H9 (cell line): ENCODE results near the gene FOXL1. TPM values are rescaled to one million over a fixed set of nuclear protein-coding genes. Genes with fewer than 3 reads are reported as not detected.

Experiments
- DNase-seq: peaks from one replicate; pipeline ENCODE4 v3.0.0-alpha.2; 2017
- H2AFZ ChIP-seq: one replicate; pipeline ENCODE4 v1.6.1; 2013; ENCODE audit warnings: mild to moderate bottlenecking, low read length, control low read depth, moderate library complexity
- H2AK5ac ChIP-seq: 2 replicates; pipeline ENCODE4 v1.6.1; 2013; ENCODE audit warnings: low read length, control low read depth, mixed read lengths; ENCODE audit not compliant: insufficient read length
- H2BK120ac ChIP-seq: one replicate; pipeline ENCODE4 v1.6.1; 2013; ENCODE audit warnings: low read depth, mild to moderate bottlenecking, low read length, control low read depth, inconsistent platforms; ENCODE audit not compliant: poor library complexity, severe bottlenecking
- H2BK12ac ChIP-seq: 2 replicates; pipeline ENCODE4 v1.6.1; 2013; ENCODE audit warnings: low read length, control low read depth, mixed read lengths, low read depth; ENCODE audit not compliant: insufficient read length
- H2BK15ac ChIP-seq: 2 replicates; pipeline ENCODE4 v1.6.1; 2013; ENCODE audit warnings: low read depth, low read length, control low read depth
- H2BK20ac ChIP-seq: one replicate; pipeline ENCODE4 v1.6.1; 2013; ENCODE audit warnings: low read depth, mild to moderate bottlenecking, low read length, control low read depth, inconsistent platforms; ENCODE audit not compliant: poor library complexity, severe bottlenecking
- H2BK5ac ChIP-seq: 2 replicates; pipeline ENCODE4 v1.6.1; 2013; ENCODE audit warnings: low read length, control low read depth, mixed read lengths; ENCODE audit not compliant: insufficient read length
- H3K14ac ChIP-seq: 2 replicates; pipeline ENCODE4 v1.6.1; 2013; ENCODE audit warnings: low read length, control low read depth; ENCODE audit not compliant: insufficient read depth
- H3K18ac ChIP-seq: 2 replicates; pipeline ENCODE4 v1.6.1; 2013; ENCODE audit warnings: low read depth, mild to moderate bottlenecking, mixed read lengths, low read length, control low read depth; ENCODE audit not compliant: insufficient read length
- H3K23ac ChIP-seq: 2 replicates; pipeline ENCODE4 v1.6.1; 2013; ENCODE audit warnings: low read length, control low read depth, mixed read lengths, low read depth; ENCODE audit not compliant: insufficient read length
- H3K23me2 ChIP-seq: 2 replicates; pipeline ENCODE4 v1.6.1; 2013; ENCODE audit warnings: low read depth, mild to moderate bottlenecking, mixed read lengths, low read length, control low read depth; ENCODE audit not compliant: insufficient read length, poor library complexity, severe bottlenecking
- H3K27ac ChIP-seq: 2 replicates; pipeline ENCODE4 v1.5.1; 2013; ENCODE audit warnings: low read length, control low read depth, mixed read lengths, low read depth; ENCODE audit not compliant: insufficient read length
- H3K27me3 ChIP-seq: 2 replicates; pipeline ENCODE4 v1.6.1; 2013; ENCODE audit warnings: low read length, control low read depth, inconsistent platforms; ENCODE audit not compliant: insufficient read depth
- H3K4ac ChIP-seq: 2 replicates; pipeline ENCODE4 v1.6.1; 2013; ENCODE audit warnings: low read depth, mild to moderate bottlenecking, control low read depth, inconsistent platforms, low read length, moderate library complexity
- H3K4me1 ChIP-seq: 2 replicates; pipeline ENCODE4 v1.6.1; 2013; ENCODE audit warnings: low read length, control low read depth, inconsistent platforms; ENCODE audit not compliant: insufficient read depth
- H3K4me2 ChIP-seq: 2 replicates; pipeline ENCODE4 v1.6.1; 2013; ENCODE audit warnings: low read length, control low read depth, mixed read lengths; ENCODE audit not compliant: insufficient read length, insufficient read depth
- H3K56ac ChIP-seq: 2 replicates; pipeline ENCODE4 v1.6.1; 2013; ENCODE audit warnings: low read depth, mild to moderate bottlenecking, mixed read lengths, low read length, control low read depth; ENCODE audit not compliant: insufficient read length
- H3K79me1 ChIP-seq: 2 replicates; pipeline ENCODE4 v1.6.1; 2013; ENCODE audit warnings: low read depth, mild to moderate bottlenecking, moderate library complexity, low read length, control low read depth, inconsistent platforms; ENCODE audit not compliant: insufficient read depth, poor library complexity, severe bottlenecking
- H3K79me2 ChIP-seq: 2 replicates; pipeline ENCODE4 v1.6.1; 2013; ENCODE audit warnings: low read length, control low read depth, inconsistent platforms; ENCODE audit not compliant: insufficient read depth
- H3K9ac ChIP-seq: 2 replicates; pipeline ENCODE4 v1.6.1; 2013; ENCODE audit warnings: low read length, control low read depth, mixed read lengths; ENCODE audit not compliant: insufficient read length; ENCODE audit errors: extremely low read depth
- H3K9me3 ChIP-seq: one replicate; pipeline ENCODE4 v1.6.1; 2013; ENCODE audit warnings: low read depth, low read length, inconsistent platforms; ENCODE audit not compliant: control insufficient read depth
- H3T11ph ChIP-seq: one replicate; pipeline ENCODE4 v1.6.1; 2013; ENCODE audit warnings: mild to moderate bottlenecking, low read length, control low read depth, inconsistent platforms
- H4K20me1 ChIP-seq: one replicate; pipeline ENCODE4 v1.6.1; 2013; ENCODE audit not compliant: control insufficient read depth, insufficient read length, insufficient read depth
- H4K5ac ChIP-seq: 2 replicates; pipeline ENCODE4 v1.6.1; 2013; ENCODE audit warnings: low read depth, mild to moderate bottlenecking, mixed read lengths, low read length, control low read depth; ENCODE audit not compliant: insufficient read length
- H4K8ac ChIP-seq: replicated peaks from 2 replicates; pipeline ENCODE4 v1.6.1; 2013; ENCODE audit warnings: low read length, control low read depth, mixed read lengths, low read depth; ENCODE audit not compliant: insufficient read length
- H4K91ac ChIP-seq: 2 replicates; pipeline ENCODE4 v1.6.1; 2013; ENCODE audit warnings: low read depth, mild to moderate bottlenecking, moderate library complexity, mixed read lengths, low read length, control low read depth; ENCODE audit not compliant: insufficient read length
- H3K27ac Mint-ChIP-seq, 3 experiments: 2 replicates in 2 of 3; 3 replicates in 1 of 3; pipeline ENCODE4 v1.8.0; 2020 to 2021; ENCODE audit warnings: mixed read lengths in 3 of 3, mild to moderate bottlenecking in 1 of 3, moderate library complexity in 1 of 3
- H3K27me3 Mint-ChIP-seq: 2 replicates; pipeline ENCODE4 v1.8.0; 2021; ENCODE audit warnings: low read depth, mild to moderate bottlenecking, moderate library complexity, mixed read lengths
- H3K36me3 Mint-ChIP-seq, 3 experiments: 2 replicates in 2 of 3; 3 replicates in 1 of 3; pipeline ENCODE4 v1.8.0; 2020 to 2021; ENCODE audit warnings: low read depth in 3 of 3, mixed read lengths in 3 of 3; ENCODE audit not compliant: insufficient read depth in 1 of 3
- H3K4me1 Mint-ChIP-seq, 2 experiments: 2 replicates each; pipeline ENCODE4 v1.8.0; 2020; ENCODE audit warnings: mixed read lengths in 2 of 2
- H3K4me3 Mint-ChIP-seq, 2 experiments: 2 replicates in 1 of 2; 3 replicates in 1 of 2; pipeline ENCODE4 v1.8.0; 2020 to 2021; ENCODE audit warnings: mild to moderate bottlenecking in 2 of 2, mixed read lengths in 2 of 2, moderate library complexity in 1 of 2
- H3K9me3 Mint-ChIP-seq, 2 experiments: 2 replicates in 1 of 2; 3 replicates in 1 of 2; pipeline ENCODE4 v1.8.0; 2020; ENCODE audit warnings: mild to moderate bottlenecking in 2 of 2, mixed read lengths in 2 of 2, moderate library complexity in 1 of 2
- WGBS: extraction: QIAGEN DNeasy Blood & Tissue Kit; methylation state at CpG from one replicate; pipeline ENCODE4 v1.1.7; 2013; ENCODE audit warnings: missing lambda C conversion rate, low lambda C conversion rate, mixed read lengths; ENCODE audit not compliant: insufficient read length; ENCODE audit errors: extremely low coverage; 5-methylcytosine and 5-hydroxymethylcytosine counted together
- total RNA-seq: library from RNA; stranded (reverse); gene quantifications from 2 replicates; pipeline ENCODE4 v1.2.1, GENCODE V29; 2021
- TF ChIP-seq, protein P1 (sequence below): fragments of 200-600 bp; sonication (generic); conservative IDR thresholded peaks from 3 replicates; pipeline ENCODE4 v1.8.0; 2021; ENCODE audit warnings: antibody characterized with exemption, mild to moderate bottlenecking

The FOXL1 gene
- total RNA-seq, 1 experiment from 2014 or later, result 0.09 TPM

DNA sequence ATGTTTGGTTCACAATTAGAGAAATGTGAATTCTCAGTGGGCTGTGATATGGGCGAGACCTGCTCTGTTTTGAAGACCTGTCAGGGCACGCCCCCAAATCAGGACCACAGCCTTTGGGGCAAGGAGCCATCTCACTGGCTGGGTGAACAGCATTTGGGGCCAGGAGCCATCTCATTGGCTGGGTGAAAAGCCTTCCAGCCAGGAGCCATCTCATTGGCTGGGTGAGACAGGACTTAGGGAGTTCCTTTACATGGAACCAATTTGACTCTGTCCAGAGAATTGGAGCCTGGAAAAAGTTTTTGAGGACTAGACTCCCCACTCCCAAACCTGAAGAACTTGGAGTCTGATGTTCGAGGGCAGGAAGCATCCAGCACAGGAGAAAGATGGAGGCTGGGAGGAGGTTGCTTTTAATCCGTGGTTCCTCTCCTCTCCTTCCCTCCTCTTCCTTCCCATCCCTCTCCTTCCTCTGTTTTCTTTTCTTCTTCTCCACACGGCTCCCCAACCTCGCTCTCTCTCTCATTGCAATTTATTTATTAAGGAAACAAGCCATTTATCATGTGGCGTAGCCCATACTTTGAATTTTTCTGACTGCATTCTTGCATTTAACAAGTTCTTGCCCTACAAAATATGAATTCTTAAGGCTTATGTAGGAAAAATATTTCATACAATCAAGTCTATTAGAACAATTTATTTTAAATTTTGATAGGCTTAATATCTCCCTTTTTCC is 19.7 kb downstream of the FOXL1 start:
- H2AFZ ChIP-seq, result no peak overlapping the region
- Mint-ChIP-seq H3K36me3 (no peaks in the 10 kb centered on the region), H3K9me3 (no peaks in the 10 kb centered on the region), H3K4me3 (no peak overlapping the region), H3K27me3 (peaks cover 44% of the 10 kb centered on the region), H3K27ac (no peak overlapping the region), H3K4me1 (peaks cover 0 to 10% of the 10 kb centered on the region in 2 experiments; a peak in 2 of 4 replicates)
- no CpG with 5 or more reads among the region's 7 CpGs for WGBS
- H2BK5ac ChIP-seq, result no peak overlapping the region
- no peak overlapping the region for H2BK120ac ChIP-seq
- H4K8ac ChIP-seq, result no peak overlapping the region
- H3K23ac ChIP-seq, result no peak overlapping the region
- no peaks in the 10 kb centered on the region for H3K9me3 ChIP-seq
- H3K27ac ChIP-seq, result no peak overlapping the region
- no peaks in the 10 kb centered on the region for H3K79me2 ChIP-seq
- no peak overlapping the region for H2AK5ac ChIP-seq
- H2BK15ac ChIP-seq, result no peak overlapping the region
- no peak for DNase-seq
- no peak overlapping the region for H3K56ac ChIP-seq
- H4K5ac ChIP-seq, result no peak overlapping the region
- H4K20me1 ChIP-seq, result no peaks in the 10 kb centered on the region
- no peak overlapping the region for H3K4ac ChIP-seq
- H2BK12ac ChIP-seq, result no peak overlapping the region
- no peak overlapping the region for H3K18ac ChIP-seq
- H3K23me2 ChIP-seq, result no peaks in the 10 kb centered on the region
- no peak overlapping the region for H3K4me2 ChIP-seq
- H3K9ac ChIP-seq, result no peak overlapping the region
- H3T11ph ChIP-seq, result no peak overlapping the region
- H3K14ac ChIP-seq, result no peak overlapping the region
- no peak overlapping the region for H4K91ac ChIP-seq
- no peaks in the 10 kb centered on the region for H3K79me1 ChIP-seq
- no peaks in the 10 kb centered on the region for H3K4me1 ChIP-seq
- TF ChIP-seq, protein P1, sequence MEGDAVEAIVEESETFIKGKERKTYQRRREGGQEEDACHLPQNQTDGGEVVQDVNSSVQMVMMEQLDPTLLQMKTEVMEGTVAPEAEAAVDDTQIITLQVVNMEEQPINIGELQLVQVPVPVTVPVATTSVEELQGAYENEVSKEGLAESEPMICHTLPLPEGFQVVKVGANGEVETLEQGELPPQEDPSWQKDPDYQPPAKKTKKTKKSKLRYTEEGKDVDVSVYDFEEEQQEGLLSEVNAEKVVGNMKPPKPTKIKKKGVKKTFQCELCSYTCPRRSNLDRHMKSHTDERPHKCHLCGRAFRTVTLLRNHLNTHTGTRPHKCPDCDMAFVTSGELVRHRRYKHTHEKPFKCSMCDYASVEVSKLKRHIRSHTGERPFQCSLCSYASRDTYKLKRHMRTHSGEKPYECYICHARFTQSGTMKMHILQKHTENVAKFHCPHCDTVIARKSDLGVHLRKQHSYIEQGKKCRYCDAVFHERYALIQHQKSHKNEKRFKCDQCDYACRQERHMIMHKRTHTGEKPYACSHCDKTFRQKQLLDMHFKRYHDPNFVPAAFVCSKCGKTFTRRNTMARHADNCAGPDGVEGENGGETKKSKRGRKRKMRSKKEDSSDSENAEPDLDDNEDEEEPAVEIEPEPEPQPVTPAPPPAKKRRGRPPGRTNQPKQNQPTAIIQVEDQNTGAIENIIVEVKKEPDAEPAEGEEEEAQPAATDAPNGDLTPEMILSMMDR, result no peak
- H2BK20ac ChIP-seq, result no peak overlapping the region
- no peaks in the 10 kb centered on the region for H3K27me3 ChIP-seq
